DND-41 (cell line): ENCODE results near the gene TNNI3K.

Source experiments
- CTCF ChIP-seq: IDR thresholded peaks from 2 replicates; pipeline ENCODE4 v1.5.1; 2012; ENCODE audit warnings: borderline replicate concordance, low read length, moderate library complexity, mild to moderate bottlenecking; ENCODE audit not compliant: poor library complexity, severe bottlenecking; ENCODE audit errors: extremely low read depth
- EZH2 ChIP-seq: IDR thresholded peaks from 3 replicates; pipeline ENCODE4 v1.6.1; 2012; ENCODE audit warnings: borderline replicate concordance, low read depth, mild to moderate bottlenecking, moderate library complexity, low read length, inconsistent platforms; ENCODE audit not compliant: severe bottlenecking

GRCh38 chr1:74280642-74281396 is 45.6 kb downstream of the TNNI3K start:
- no peak for TF ChIP-seq CTCF
- no peak for TF ChIP-seq EZH2
